Gastrocnemius medialis (tissue), 4 donors: ENCODE measurements around the gene PBX1.

Source experiments
- CTCF ChIP-seq, 5 experiments: fragments of 450-650 bp in 3 of 5; fragments of 200-600 bp in 2 of 5; sonication (generic) in 2 of 5; IDR thresholded peaks in 4 of 5; conservative IDR thresholded peaks in 1 of 5; 1 replicate in 4 of 5; 2 replicates in 1 of 5; pipeline ENCODE4 v1.5.1; 2016 to 2019; ENCODE audit warnings: antibody characterized with exemption in 5 of 5, mild to moderate bottlenecking in 3 of 5, moderate library complexity in 3 of 5
- POLR2A ChIP-seq, 2 donors: fragments of 450-650 bp; IDR thresholded peaks; one replicate each; pipeline ENCODE4 v1.6.1; 2017; ENCODE audit warnings: antibody characterized with exemption in 2 of 2, mild to moderate bottlenecking in 2 of 2, moderate library complexity in 2 of 2

GRCh38 chr1:164777518-164777917 lies 218.5 kb downstream of the PBX1 start:
- no peak for TF ChIP-seq POLR2A (IDR thresholded peaks at IDR 0.05)
- TF ChIP-seq CTCF (IDR thresholded peaks at IDR 0.05 in 4 of 5, conservative IDR thresholded peaks at IDR 0.05 in 1 of 5), result no peak
